GM21576 (cell line): ENCODE measurements around the gene DAZAP1.

ENCODE experiments used
- ATAC-seq: cut with Tn5 transposase; IDR thresholded peaks from one replicate; pipeline ENCODE4 v1.9.1; 2021; ENCODE audit warnings: mild to moderate bottlenecking, moderate library complexity; ENCODE audit not compliant: unreplicated experiment

The DAZAP1 gene

DNA sequence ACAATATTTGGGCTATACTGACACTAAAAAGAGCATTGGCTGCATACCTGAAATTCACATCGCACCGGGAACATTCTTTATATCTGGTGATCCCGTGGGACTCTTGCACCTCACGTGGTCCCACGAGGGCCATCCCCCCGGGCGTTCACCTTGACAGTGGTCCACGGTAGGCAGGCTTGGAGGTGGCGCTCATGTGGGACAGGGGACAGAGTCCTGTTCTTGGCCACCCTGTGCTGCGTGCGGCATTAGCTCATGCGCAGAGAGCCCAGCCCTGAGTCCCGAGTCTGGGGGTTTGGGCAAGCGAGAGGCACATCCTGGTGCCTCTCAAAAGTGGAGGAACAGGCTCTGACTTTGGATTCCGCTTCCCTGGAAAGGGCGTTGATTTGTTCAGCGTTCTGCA, 13.5 kb upstream of the DAZAP1 start:
- no peak for ATAC-seq

DNA sequence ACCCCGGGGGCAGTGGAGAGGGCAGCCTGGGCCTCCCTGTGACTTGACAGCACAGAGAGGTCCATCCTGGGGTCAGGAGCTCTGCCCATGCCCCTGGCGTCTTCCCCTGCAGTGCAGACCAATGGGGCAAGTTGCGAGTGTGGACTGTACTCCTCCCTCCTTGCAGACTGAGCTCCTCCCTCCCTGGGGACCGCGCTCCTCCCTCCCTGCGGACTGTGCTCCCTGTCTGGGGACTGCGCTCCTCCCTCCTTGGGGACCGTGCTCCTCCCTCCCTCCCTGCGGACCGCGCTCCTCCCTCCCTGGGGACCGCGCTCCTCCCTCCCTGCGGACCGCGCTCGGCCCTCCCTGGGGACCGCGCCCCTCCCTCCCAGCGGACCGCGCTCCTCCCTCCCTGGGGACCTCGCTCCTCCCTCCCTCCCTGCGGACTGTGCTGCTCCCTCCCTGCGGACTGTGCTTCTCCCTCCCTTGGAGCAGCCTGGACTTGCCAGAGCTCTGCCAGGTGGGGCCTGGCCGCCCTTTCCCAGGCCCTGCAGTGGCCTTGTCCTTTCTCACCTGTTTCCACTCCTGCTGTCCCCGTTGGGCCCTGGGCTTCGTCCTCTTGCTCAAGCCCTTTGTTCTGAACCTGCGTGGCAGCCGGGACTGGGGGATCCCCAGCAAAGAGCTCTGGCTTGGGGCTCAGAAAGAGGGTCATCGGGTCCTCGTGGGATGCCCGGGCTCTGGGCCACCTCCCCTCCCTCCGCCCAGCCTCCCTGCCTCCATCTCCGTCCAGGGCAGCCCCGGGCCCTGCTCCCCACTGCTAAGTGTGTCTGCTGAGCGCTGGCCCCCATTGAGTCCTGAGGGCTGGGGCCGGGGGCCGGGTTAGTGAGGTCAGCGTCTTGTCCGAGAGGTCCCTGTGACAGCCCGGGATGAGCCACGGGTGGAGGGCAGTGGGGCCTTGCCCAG, 12.9 kb upstream of the DAZAP1 start:
- no peak for ATAC-seq

- ATAC-seq, result no peak
Observed at GRCh38 chr19:1395194-1396018, 12.0 kb upstream of the DAZAP1 start.

DNA sequence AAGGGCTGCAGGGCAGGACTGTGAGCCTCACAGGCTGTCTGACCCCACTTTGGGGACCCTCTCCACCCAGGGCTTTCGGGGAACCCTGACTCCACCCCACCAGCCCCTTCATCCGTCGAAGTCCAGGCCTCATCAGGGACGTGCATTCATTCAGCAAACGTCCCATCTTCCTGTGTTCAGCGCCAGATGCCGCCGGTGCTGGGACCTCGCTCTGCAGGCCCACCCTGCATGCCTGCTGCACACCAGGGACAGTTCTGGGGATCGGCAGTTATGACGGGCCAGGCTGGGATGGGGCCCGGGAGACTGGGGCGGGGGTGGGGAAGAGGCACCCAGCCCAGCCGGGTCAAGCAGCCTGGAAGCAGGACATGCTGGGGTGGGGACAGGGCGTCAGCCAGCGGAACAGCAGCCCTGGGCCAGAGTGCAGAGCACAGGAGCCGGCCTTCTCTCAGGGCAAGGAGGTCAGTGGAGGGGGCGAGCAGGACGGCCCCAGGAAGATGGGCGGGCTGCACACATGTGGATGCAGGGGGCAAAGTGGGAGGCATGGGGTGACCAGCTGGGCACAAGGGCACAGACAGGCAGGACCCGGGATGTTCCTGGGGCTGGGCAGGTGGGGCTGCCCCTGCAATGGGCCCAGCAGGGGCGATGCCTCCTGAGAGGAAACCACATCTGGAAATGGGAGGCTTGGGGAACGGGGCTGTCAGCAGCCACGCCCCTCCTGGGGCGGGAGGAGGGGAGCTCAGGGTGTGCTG, 11.2 kb upstream of the DAZAP1 start:
- ATAC-seq, result no peak

DNA sequence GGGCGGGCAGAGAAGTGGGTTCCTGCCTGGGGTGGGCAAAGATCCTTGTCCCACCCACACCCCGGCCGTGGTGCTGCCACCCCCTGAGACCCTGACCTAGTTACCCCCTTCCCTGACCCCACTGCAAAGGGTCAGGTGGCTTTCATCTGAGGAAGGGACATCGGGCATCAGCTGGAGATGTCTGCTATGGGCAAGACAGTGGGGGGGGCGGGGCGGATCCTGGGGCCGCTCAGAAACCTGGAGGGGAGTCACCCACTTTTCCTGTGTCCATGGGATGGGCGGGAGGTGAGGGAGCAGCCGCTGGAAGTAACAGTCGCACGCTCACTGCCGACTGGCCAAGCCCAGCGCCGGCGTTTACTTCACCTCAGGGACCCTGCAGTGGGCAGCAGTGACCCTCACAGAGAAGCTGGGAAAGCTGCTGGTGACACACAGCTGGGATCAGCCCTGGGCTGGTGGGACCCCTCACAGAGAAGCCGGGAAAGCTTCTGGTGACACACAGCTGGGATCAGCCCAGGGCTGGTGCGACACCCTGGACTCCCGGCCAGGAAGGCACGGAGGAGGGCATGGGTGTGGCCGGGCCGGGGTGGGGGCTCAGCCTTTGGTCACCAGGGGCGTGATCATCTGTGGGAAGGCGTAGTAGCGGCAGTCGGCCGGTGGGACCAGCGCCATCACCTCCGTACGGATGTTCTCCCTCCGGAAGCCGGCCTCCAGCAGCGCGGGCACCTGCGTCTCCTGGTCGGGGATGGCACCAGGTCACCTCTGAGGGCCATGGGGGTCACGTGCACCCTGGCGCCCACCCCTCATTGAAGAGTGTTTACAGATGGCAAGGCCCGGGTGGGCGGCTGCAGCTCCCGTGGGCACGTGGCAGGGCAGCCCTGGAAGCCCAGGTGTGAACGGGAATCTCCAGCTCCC, 10.4 kb upstream of the DAZAP1 start:
- no peak for ATAC-seq

DNA sequence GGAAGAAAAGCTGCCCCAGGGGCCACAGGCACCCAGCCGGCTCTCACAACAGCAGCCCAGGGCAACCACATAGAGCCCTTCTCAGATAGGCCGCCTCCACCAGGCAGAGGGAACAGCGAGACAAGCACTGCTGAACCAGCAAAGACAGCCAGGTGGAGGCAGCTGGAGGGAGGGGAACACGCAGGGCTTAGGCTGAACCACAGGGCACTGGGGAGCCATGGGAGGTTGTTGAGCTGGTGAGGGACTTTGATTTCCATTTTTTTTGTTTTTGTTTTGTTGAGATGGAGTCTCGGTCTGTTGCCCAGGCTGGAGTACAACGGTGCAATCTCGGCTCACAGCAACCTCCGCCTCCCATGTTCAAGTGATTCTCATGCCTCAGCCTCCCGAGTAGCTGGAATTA, 9.5 kb upstream of the DAZAP1 start:
- no peak for ATAC-seq

- ATAC-seq, result no peak
Observed at GRCh38 chr19:1399079-1399478, 8.3 kb upstream of the DAZAP1 start.

- ATAC-seq, result no peak
Observed at GRCh38 chr19:1399745-1400144, 7.6 kb upstream of the DAZAP1 start.

GRCh38 chr19:1400281-1401137, 6.9 kb upstream of the DAZAP1 start:
- no peak for ATAC-seq

GRCh38 chr19:1401138-1401888, 6.1 kb upstream of the DAZAP1 start, which contains the start of gene GAMT:
Gene GAMT (minus strand): TSS chr19:1401542. CDS start chr19:1401476, 66 bp downstream.
- ATAC-seq, result no peak

- no peak for ATAC-seq
Observed at GRCh38 chr19:1401889-1402217, 5.5 kb upstream of the DAZAP1 start.

GRCh38 chr19:1402411-1403070, 4.8 kb upstream of the DAZAP1 start:
- ATAC-seq, result no peak

DNA sequence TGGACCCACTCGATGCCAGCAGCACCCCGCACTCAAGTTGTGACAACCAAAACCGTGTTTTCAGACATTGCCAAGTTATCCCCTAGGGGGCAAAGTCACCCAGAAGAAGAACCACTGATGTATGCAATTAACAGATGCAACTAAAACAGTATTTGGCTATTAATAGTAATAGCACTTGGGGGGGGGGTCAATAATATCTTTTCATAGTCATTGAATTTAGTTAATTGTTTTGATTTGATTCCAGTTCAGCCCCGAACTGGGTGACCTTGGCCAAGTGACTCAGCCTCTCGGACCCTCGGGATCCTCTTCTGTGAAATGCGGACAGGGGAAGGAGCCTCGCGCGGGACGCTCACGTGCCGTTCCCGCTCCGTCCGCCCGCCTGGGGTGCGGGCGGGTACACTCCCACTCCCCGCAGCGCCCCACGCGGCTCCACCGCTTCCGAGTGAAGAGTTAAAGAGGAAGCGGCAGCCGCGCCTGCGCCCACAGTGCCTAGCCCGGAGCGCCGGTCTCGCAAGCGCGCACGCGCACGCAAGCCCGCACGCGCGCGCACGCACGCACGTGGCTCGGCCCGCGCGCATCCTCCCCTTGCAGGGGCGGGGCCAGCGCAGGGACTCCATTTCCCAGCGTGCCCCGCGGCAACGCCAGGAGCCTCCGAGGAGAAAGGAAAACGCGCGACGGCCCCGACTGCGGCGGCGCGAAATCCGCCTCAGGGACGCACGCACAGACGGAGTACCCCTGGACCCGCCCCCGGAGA, 435 bp upstream of the DAZAP1 start:
- peak; percentile 71 for ATAC-seq

GRCh38 chr19:1408300-1409203, 1.2 kb downstream of the DAZAP1 start:
- ATAC-seq, result no peak

GRCh38 chr19:1409204-1410005, 2.0 kb downstream of the DAZAP1 start:
- no peak for ATAC-seq
